ENCODE results near the gene ETV3.

DNA sequence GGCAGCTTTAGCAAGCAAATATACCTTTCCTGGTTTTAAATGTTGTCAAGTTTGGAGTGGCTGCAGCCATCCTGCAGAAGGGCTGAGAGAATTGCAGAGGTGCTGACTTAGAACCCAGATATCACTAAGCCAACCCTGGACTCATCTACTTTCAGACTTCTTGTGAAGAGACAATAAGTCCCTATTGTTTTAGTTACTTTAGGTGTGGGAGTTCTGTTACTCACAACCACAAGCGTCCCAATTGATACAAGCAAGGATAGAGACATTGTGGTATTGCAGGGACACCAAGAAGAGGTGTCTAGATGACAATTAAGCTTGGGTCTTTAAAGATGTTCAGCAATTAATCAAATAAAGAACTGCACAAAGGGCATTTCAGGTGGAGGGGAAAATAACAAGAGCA, 8.8 kb upstream of the ETV3 start:
- TF ChIP-seq CTCF (IDR thresholded peaks at IDR 0.05) (no peak), POLR2AphosphoS5 (IDR thresholded peaks at IDR 0.05) (no peak), POLR2A (IDR thresholded peaks at IDR 0.05) (no peak)

Measured in prostate gland (tissue), 2 donors.